HepG2 (cell line): ENCODE data around the gene TMEM186. TPM values are rescaled to one million over a fixed set of nuclear protein-coding genes. Genes with fewer than 3 reads are reported as not detected.
A peak's percentile ranks its signal among the peaks of the same experiment; 100 is the strongest.

Source experiments
- ATAC-seq: fragments of 200-7000 bp; cut with Tn5 transposase; 3 replicates; pipeline ENCODE4 v1.9.1; 2020; ENCODE audit warnings: mild to moderate bottlenecking, moderate library complexity
- BruUV-seq: library from RNA; stranded (reverse); fragments of 400-500 nt; replicated peaks from 2 replicates; lab custom pipeline; 2021; lab: Mats Ljungman, UMichigan
- CTCF ChIA-PET: fragments of 300-600 bp; formaldehyde crosslinking; extraction: SDS; loops from one replicate; lab custom pipeline; 2021; ENCODE audit warnings: low total read pairs, inconsistent platforms, low intra/inter-chr PET ratio; lab: Yijun Ruan, JAX
- POLR2A ChIA-PET: fragments of 350-600 bp; sonication (Branson Sonifier 250); formaldehyde crosslinking; loops from one replicate; lab custom pipeline; 2020; ENCODE audit warnings: antibody characterized with exemption, inconsistent platforms; lab: Yijun Ruan, JAX
- DNase-seq: peaks from one replicate; pipeline ENCODE4 v3.0.0-alpha.2; 2015; ENCODE audit warnings: low spot score
- FAIRE-seq: peaks from 3 replicates; lab custom pipeline; 2011; peaks lifted over from hg19 to GRCh38; lab: Jason Lieb, UNC
- H2AFZ ChIP-seq: one replicate; pipeline ENCODE4 v1.6.1; 2011; ENCODE audit warnings: low read length, inconsistent platforms
- H3K27ac ChIP-seq: fragments of 300-600 bp; 3 replicates; pipeline ENCODE4 v1.8.0; 2011; ENCODE audit warnings: mixed run types, mild to moderate bottlenecking, mixed read lengths, low read length, inconsistent platforms; ENCODE audit not compliant: insufficient read depth; ENCODE audit errors: extremely low read length
- H3K27me3 ChIP-seq, 2 experiments: fragments of 200-600 bp in 1 of 2; 2 replicates in 1 of 2; 3 replicates in 1 of 2; pipeline versions ENCODE4 v1.6.0 to v1.8.0; 2011; ENCODE audit warnings: low read length in 2 of 2, mild to moderate bottlenecking in 2 of 2, moderate library complexity in 2 of 2, inconsistent platforms in 1 of 2; ENCODE audit not compliant: insufficient read depth in 2 of 2, control insufficient read depth in 1 of 2
- H3K36me3 ChIP-seq, 2 experiments: fragments of 200-600 bp in 1 of 2; replicated peaks in 1 of 2; 2 replicates in 1 of 2; 3 replicates in 1 of 2; pipeline versions ENCODE4 v1.5.1 to v1.8.0; 2011; ENCODE audit warnings: low read length in 2 of 2, inconsistent platforms in 1 of 2; ENCODE audit not compliant: insufficient read depth in 2 of 2, control insufficient read depth in 1 of 2
- H3K4me1 ChIP-seq: 2 replicates; pipeline ENCODE4 v1.5.1; 2012; ENCODE audit warnings: low read length, inconsistent platforms; ENCODE audit not compliant: insufficient read depth
- H3K4me2 ChIP-seq: 2 replicates; pipeline ENCODE4 v1.6.0; 2011; ENCODE audit warnings: low read depth, low read length, inconsistent platforms
- H3K4me3 ChIP-seq, 3 experiments: fragments of 200-600 bp in 1 of 3; sonication (generic), shearing (Covaris generic) in 1 of 3; replicated peaks in 1 of 3; 2 replicates each; pipeline ENCODE4 v1.5.1; 2011 to 2016; ENCODE audit warnings: low read length in 3 of 3, inconsistent platforms in 2 of 3, low read depth in 2 of 3, mild to moderate bottlenecking in 2 of 3, control low read depth in 1 of 3, mixed read lengths in 1 of 3; ENCODE audit not compliant: insufficient read depth in 1 of 3
- H3K79me2 ChIP-seq: one replicate; pipeline ENCODE4 v1.6.1; 2011; ENCODE audit warnings: low read length, inconsistent platforms; ENCODE audit not compliant: insufficient read depth
- H3K9ac ChIP-seq: 2 replicates; pipeline ENCODE4 v1.6.0; 2011; ENCODE audit warnings: mild to moderate bottlenecking, low read depth, low read length, inconsistent platforms; ENCODE audit not compliant: insufficient read depth
- H3K9me3 ChIP-seq: 2 replicates; pipeline ENCODE4 v1.5.1; 2012; ENCODE audit warnings: mild to moderate bottlenecking, low read length
- H4K20me1 ChIP-seq: 2 replicates; pipeline ENCODE4 v1.6.0; 2011; ENCODE audit warnings: inconsistent platforms, mild to moderate bottlenecking, low read length, moderate library complexity; ENCODE audit not compliant: insufficient read depth
- CREB3 ChIP-seq: sonication (generic); formaldehyde crosslinking; IDR thresholded peaks from 2 replicates; pipeline ENCODE4 v1.5.0; 2020; ENCODE audit warnings: missing genetic modification reagents
- HNRNPH1 ChIP-seq: fragments of 200-400 bp; formaldehyde crosslinking; optimal IDR thresholded peaks from 2 replicates; pipeline ENCODE3; 2017; ENCODE audit warnings: mild to moderate bottlenecking, low read depth, low read length
- RERE ChIP-seq: IDR thresholded peaks from 2 replicates; pipeline ENCODE4 v1.6.1; 2016; ENCODE audit warnings: low read depth, missing genetic modification reagents, missing compliant biosample characterization
- RXRA ChIP-seq: sonication (generic); formaldehyde crosslinking; IDR thresholded peaks from 2 replicates; pipeline ENCODE4 v1.5.1; 2020; ENCODE audit warnings: missing genetic modification reagents
- TBX2 ChIP-seq: sonication (generic); formaldehyde crosslinking; IDR thresholded peaks from 2 replicates; pipeline ENCODE4 v1.5.0; 2020; ENCODE audit warnings: missing genetic modification reagents, mild to moderate bottlenecking, borderline replicate concordance
- ZBTB25 ChIP-seq: IDR thresholded peaks from 2 replicates; pipeline ENCODE4 v1.6.1; 2018; ENCODE audit warnings: missing genetic modification reagents
- ZMYM3 ChIP-seq: sonication (generic); formaldehyde crosslinking; IDR thresholded peaks from 2 replicates; pipeline ENCODE4 v1.5.1; 2020; ENCODE audit warnings: mild to moderate bottlenecking, missing genetic modification reagents
- ZNF383 ChIP-seq: sonication (generic); formaldehyde crosslinking; IDR thresholded peaks from 2 replicates; pipeline ENCODE4 v1.4.0; 2020; ENCODE audit warnings: missing genetic modification reagents, mild to moderate bottlenecking, borderline replicate concordance
- ZNF552 ChIP-seq: sonication (generic); formaldehyde crosslinking; IDR thresholded peaks from 2 replicates; pipeline ENCODE4 v1.9.0; 2022; ENCODE audit warnings: missing genetic modification reagents, mild to moderate bottlenecking, borderline replicate concordance
- ZNF768 ChIP-seq: sonication (generic); formaldehyde crosslinking; IDR thresholded peaks from 2 replicates; pipeline ENCODE4 v1.4.0; 2020; ENCODE audit warnings: missing genetic modification reagents
- ZNF788 ChIP-seq: sonication (generic); formaldehyde crosslinking; IDR thresholded peaks from 2 replicates; pipeline ENCODE4 v1.5.0; 2020; ENCODE audit warnings: mild to moderate bottlenecking, missing genetic modification reagents, borderline replicate concordance
- WGBS: methylation state at CpG from one replicate; pipeline ENCODE4 v1.1.6; 2017; ENCODE audit warnings: low lambda C conversion rate; 5-methylcytosine and 5-hydroxymethylcytosine counted together
- in situ Hi-C: cut with HindIII; loops from 2 replicates; pipeline ENCODE4 v1.10.0; 2017; ENCODE audit warnings: low pct_unique_long_range_greater_than_20kb; ENCODE audit not compliant: extremely low pct_ligation_motif_present
- intact Hi-C: fragments of 100-400 bp; cut with micrococcal nuclease; formaldehyde crosslinking; loops from one replicate; pipeline ENCODE4 v1.10.0; 2022; ENCODE audit not compliant: unreplicated experiment
- polyA plus RNA-seq, 8 experiments: library from polyadenylated mRNA; depleted of rRNA in 3 of 8; stranded (reverse) in 7 of 8; unstranded in 1 of 8; fragments of >200 nt; fragmentation: Illumina TruSeq in 4 of 8; extraction: Trizol in 4 of 8; gene quantifications; 2 replicates each; pipeline versions ENCODE4 v1.2.1 to v1.2.3, GENCODE V29; 2011 to 2016; ENCODE audit warnings: low read depth in 4 of 8, missing spikeins in 1 of 8, mixed read lengths in 1 of 8; ENCODE audit not compliant: insufficient read depth in 1 of 8
- total RNA-seq, 5 experiments: library from RNA; depleted of rRNA; stranded (reverse); fragments of >200 nt; fragmentation: Illumina TruSeq; extraction: Trizol; gene quantifications; 2 replicates each; pipeline ENCODE4 v1.2.3, GENCODE V29; 2016; ENCODE audit warnings: low read depth in 1 of 5

TMEM186 gene
- total and polyA plus RNA-seq, 2 of the 13 experiments (the other 11 are each of a cell fraction or from before 2014, with no cell fraction given) = 16.2 to 19.3 TPM

GRCh38 chr16:8762254-8762653 is 35.2 kb downstream of the TMEM186 start:
- 98% methylated on average over 4 of the region's 4 CpGs for WGBS
- intact Hi-C loops = no loop called here
- H2AFZ ChIP-seq = no peak overlapping the region
- CTCF ChIA-PET = no interaction called here
- no peaks in the 10 kb centered on the region for H3K27me3 ChIP-seq
- no peak overlapping the region for H3K27ac ChIP-seq
- no peaks in the 10 kb centered on the region for H3K9me3 ChIP-seq
- no peaks in the 10 kb centered on the region for H4K20me1 ChIP-seq
- no peak overlapping the region for H3K4me3 ChIP-seq
- BruUV-seq = no TSS peak
- H3K4me2 ChIP-seq = no peak overlapping the region
- DNase-seq (no peak), FAIRE-seq (no peak), ATAC-seq (no peak)
- H3K36me3 ChIP-seq = peaks cover 24 to 70% of the 10 kb centered on the region in 2 experiments
- in situ Hi-C loops = no loop called here
- no peaks in the 10 kb centered on the region for H3K79me2 ChIP-seq
- H3K9ac ChIP-seq = no peak overlapping the region
- POLR2A ChIA-PET = no interaction called here
- H3K4me1 ChIP-seq = no peaks in the 10 kb centered on the region
- TF ChIP-seq ZNF552 = no peak
- peak; percentile 34; the same call in 1 of the 2 replicates for TF ChIP-seq TBX2
- TF ChIP-seq CREB3 (CRISPR knock-in tag) = no peak
- TF ChIP-seq HNRNPH1 = no peak
- peak; percentile 27; the same call in 1 of the 2 replicates for TF ChIP-seq ZNF788 (CRISPR knock-in tag)
- no peak for TF ChIP-seq RERE
- TF ChIP-seq ZMYM3 (CRISPR knock-in tag) = peak; percentile 69
- TF ChIP-seq ZNF768 (CRISPR knock-in tag) = peak; percentile 91; the same call in 1 of the 2 replicates
- no peak for TF ChIP-seq ZBTB25
- TF ChIP-seq ZNF383 (CRISPR knock-in tag) = no peak
- no peak for TF ChIP-seq RXRA (CRISPR knock-in tag)
